HCT116 (cell line): ENCODE data around the gene RHCG. TPM values are rescaled to one million over a fixed set of nuclear protein-coding genes. Genes with fewer than 3 reads are reported as not detected.

Experiments used
- ATAC-seq: fragments of 200-7000 bp; cut with Tn5 transposase; 2 replicates; pipeline ENCODE4 v1.9.1; 2020; ENCODE audit warnings: mild to moderate bottlenecking, moderate library complexity
- BruUV-seq: library from RNA; stranded (reverse); fragments of 400-500 nt; replicated peaks from 2 replicates; lab custom pipeline; 2021; lab: Mats Ljungman, UMichigan
- CTCF ChIA-PET: fragments of 300-600 bp; sonication (Branson Sonifier 250); formaldehyde crosslinking; loops from one replicate; lab custom pipeline; 2021; ENCODE audit warnings: antibody characterized with exemption; lab: Charles Lee
- POLR2A ChIA-PET: fragments of 300-600, 350-600 bp; sonication (Branson Sonifier 250); formaldehyde crosslinking; loops from one replicate; lab custom pipeline; 2021; ENCODE audit warnings: antibody characterized with exemption; lab: Charles Lee
- RAD21 ChIA-PET, 2 experiments: fragments of 300-600 bp; sonication (Branson Sonifier 250); formaldehyde crosslinking; loops; one replicate each; lab custom pipeline; 2023; ENCODE audit warnings: low total read pairs in 2 of 2; ENCODE audit not compliant: uncharacterized antibody in 2 of 2, unreplicated experiment in 2 of 2, low non-redundant PET in 1 of 2; lab: Charles Lee
- DNase-seq: peaks from one replicate; pipeline ENCODE4 v3.0.0-alpha.2; 2010; ENCODE audit warnings: low read depth, low spot score
- H2AFZ ChIP-seq: fragments of 200-600 bp; shearing (Covaris generic), sonication (generic); 2 replicates; pipeline ENCODE4 v1.6.1; 2017; ENCODE audit warnings: low read depth, mixed run types, mixed read lengths, antibody characterized with exemption, low read length; ENCODE audit not compliant: poor library complexity, severe bottlenecking
- H3K27ac ChIP-seq: 2 replicates; pipeline ENCODE4 v1.5.1; 2012; ENCODE audit warnings: low read depth, low read length
- H3K27me3 ChIP-seq: fragments of 200-600 bp; sonication (generic); 2 replicates; pipeline ENCODE4 v1.6.1; 2016; ENCODE audit warnings: mixed run types, low read length, mixed read lengths; ENCODE audit not compliant: insufficient read depth
- H3K36me3 ChIP-seq, 2 experiments: fragments of 200-500 bp in 1 of 2; fragments of 200-600 bp in 1 of 2; sonication (Bioruptor generic) in 1 of 2; sonication (generic) in 1 of 2; 2 replicates each; pipeline versions ENCODE4 v1.5.1 to v1.6.1; 2014 to 2016; ENCODE audit warnings: low read length in 2 of 2, inconsistent platforms in 1 of 2, mixed read lengths in 1 of 2, mixed run types in 1 of 2; ENCODE audit not compliant: insufficient read depth in 2 of 2, control insufficient read depth in 1 of 2
- H3K4me1 ChIP-seq, 2 experiments: fragments of 200-600 bp in 1 of 2; sonication (generic) in 1 of 2; 2 replicates each; pipeline versions ENCODE4 v1.5.1 to v1.6.1; 2012 to 2017; ENCODE audit warnings: low read length in 2 of 2, inconsistent platforms in 1 of 2, mild to moderate bottlenecking in 1 of 2, mixed read lengths in 1 of 2, mixed run types in 1 of 2, moderate library complexity in 1 of 2; ENCODE audit not compliant: insufficient read depth in 2 of 2, control insufficient read depth in 1 of 2
- H3K4me2 ChIP-seq: fragments of 200-600 bp; sonication (generic); 2 replicates; pipeline ENCODE4 v1.6.1; 2017; ENCODE audit warnings: mixed run types, low read length, mixed read lengths
- H3K4me3 ChIP-seq, 2 experiments: fragments of 200-600 bp in 1 of 2; sonication (generic) in 1 of 2; replicated peaks in 1 of 2; 2 replicates each; pipeline ENCODE4 v1.5.1; 2011 to 2016; ENCODE audit warnings: low read length in 2 of 2, control low read depth in 1 of 2, low read depth in 1 of 2, mild to moderate bottlenecking in 1 of 2, mixed read lengths in 1 of 2, mixed run types in 1 of 2
- H3K79me2 ChIP-seq: fragments of 200-600 bp; sonication (generic); 2 replicates; pipeline ENCODE4 v1.6.1; 2017; ENCODE audit warnings: mild to moderate bottlenecking, mixed run types, low read length, moderate library complexity, mixed read lengths; ENCODE audit not compliant: insufficient read depth
- H3K9ac ChIP-seq: fragments of 200-600 bp; sonication (generic); 2 replicates; pipeline ENCODE4 v1.6.1; 2016; ENCODE audit warnings: low read length, mixed read lengths
- H3K9me2 ChIP-seq: fragments of 200-600 bp; sonication (generic), shearing (Covaris generic); 2 replicates; pipeline ENCODE4 v1.6.1; 2017; ENCODE audit warnings: mixed run types, mild to moderate bottlenecking, moderate library complexity; ENCODE audit not compliant: insufficient read depth
- H3K9me3 ChIP-seq, 2 experiments: fragments of 200-500 bp in 1 of 2; fragments of 200-600 bp in 1 of 2; sonication (Bioruptor generic) in 1 of 2; sonication (generic) in 1 of 2; 2 replicates each; pipeline ENCODE4 v1.6.1; 2014 to 2017; ENCODE audit warnings: low read length in 2 of 2, mixed read lengths in 2 of 2, inconsistent platforms in 1 of 2, low read depth in 1 of 2, mild to moderate bottlenecking in 1 of 2, mixed run types in 1 of 2, moderate library complexity in 1 of 2; ENCODE audit not compliant: control insufficient read depth in 1 of 2, insufficient read depth in 1 of 2
- H4K20me1 ChIP-seq: fragments of 200-600 bp; sonication (generic), shearing (Covaris generic); 2 replicates; pipeline ENCODE4 v1.6.1; 2017; ENCODE audit warnings: mixed run types, mild to moderate bottlenecking, moderate library complexity; ENCODE audit not compliant: insufficient read depth
- CTCF ChIP-seq, 3 experiments: fragments of 200-600 bp in 1 of 3; sonication (generic) in 1 of 3; IDR thresholded peaks in 2 of 3; conservative IDR thresholded peaks in 1 of 3; 2 replicates each; pipeline ENCODE4 v1.5.1; 2012 to 2017; ENCODE audit warnings: low read depth in 2 of 3, low read length in 2 of 3, antibody characterized with exemption in 1 of 3, borderline replicate concordance in 1 of 3, control low read depth in 1 of 3, mild to moderate bottlenecking in 1 of 3, mixed read lengths in 1 of 3, mixed run types in 1 of 3, moderate library complexity in 1 of 3; ENCODE audit not compliant: insufficient read depth in 1 of 3
- ELF1 ChIP-seq: IDR thresholded peaks from 2 replicates; pipeline ENCODE4 v1.6.1; 2012; ENCODE audit warnings: low read depth, borderline replicate concordance
- JUND ChIP-seq: IDR thresholded peaks from 2 replicates; pipeline ENCODE4 v1.6.1; 2012
- MAX ChIP-seq: IDR thresholded peaks from 2 replicates; pipeline ENCODE4 v1.6.1; 2012
- POLR2A ChIP-seq: IDR thresholded peaks from 2 replicates; pipeline ENCODE4 v1.7.0; 2011; ENCODE audit warnings: borderline replicate concordance; ENCODE audit not compliant: insufficient read depth, insufficient read length; ENCODE audit errors: extremely low read depth
- RAD21 ChIP-seq: IDR thresholded peaks from 2 replicates; pipeline ENCODE4 v1.6.1; 2012; ENCODE audit warnings: low read depth, mild to moderate bottlenecking
- ZFX ChIP-seq: fragments of 450-650 bp; IDR thresholded peaks from 2 replicates; pipeline ENCODE4 v1.6.1; 2017
- intact Hi-C: fragments of 100-400 bp; cut with micrococcal nuclease; formaldehyde crosslinking; loops from 2 replicates; pipeline ENCODE4 v1.10.0; 2022
- total RNA-seq: library from RNA; stranded (reverse); gene quantifications from one replicate; pipeline ENCODE4 v1.2.1, GENCODE V29; 2021; ENCODE audit not compliant: unreplicated experiment

RHCG gene
- total RNA-seq, 1 experiment from 2014 or later = not detected

GRCh38 chr15:89501646-89502045, 5.3 kb upstream of the RHCG start:
- intact Hi-C loops = no loop called here
- TF ChIP-seq MAX (no peak), ELF1 (no peak), POLR2A (no peak), JUND (no peak)
- TF ChIP-seq, all 23 proteins: peak for 0
- ChIA-PET CTCF (no interaction called here), POLR2A (no interaction called here), RAD21 (no interaction called here)
- Histone ChIP-seq H3K4me3 (no peak overlapping the region), H3K27me3 (no peaks in the 10 kb centered on the region), H3K9ac (no peak overlapping the region), H3K9me3 (no peaks in the 10 kb centered on the region), H4K20me1 (no peaks in the 10 kb centered on the region), H3K4me1 (peaks cover 4 to 20% of the 10 kb centered on the region in 2 experiments), H3K4me2 (no peak overlapping the region), H2AFZ (no peak overlapping the region), H3K36me3 (no peaks in the 10 kb centered on the region), H3K9me2 (no peaks in the 10 kb centered on the region), H3K79me2 (no peaks in the 10 kb centered on the region), H3K27ac (no peak overlapping the region)
- BruUV-seq = no TSS peak
- ATAC-seq (no peak), DNase-seq (no peak)

- CTCF ChIA-PET = interaction anchor here (1.5 kb wide), 1 partner anchor 54 kb away, joined by 3 read pairs; no protein-coding TSS in a partner anchor
- Histone ChIP-seq H2AFZ (no peak overlapping the region), H3K4me2 (no peak overlapping the region), H4K20me1 (no peaks in the 10 kb centered on the region), H3K36me3 (no peaks in the 10 kb centered on the region), H3K27me3 (no peaks in the 10 kb centered on the region), H3K9me3 (no peaks in the 10 kb centered on the region), H3K4me3 (no peak overlapping the region), H3K9ac (no peak overlapping the region)
- intact Hi-C loops = no loop called here
- ATAC-seq = peak; percentile 80
- RAD21 ChIA-PET = no interaction called here
- POLR2A ChIA-PET = no interaction called here
- TF ChIP-seq CTCF (IDR thresholded peaks at IDR 0.05 in 2 of 3, conservative IDR thresholded peaks at IDR 0.05 in 1 of 3; ENCODE audit: borderline replicate concordance in 1 of 3, insufficient read depth in 1 of 3, low read depth in 2 of 3, low read length in 2 of 3) = peak; percentile 28 to 68 (median 65); a peak in 4 of 6 replicates
- TF ChIP-seq ZFX = no peak
- TF ChIP-seq RAD21 = peak; percentile 42
- TF ChIP-seq, all 23 proteins: peak for 2
- no peak overlapping the region for H3K27ac ChIP-seq
- BruUV-seq = no TSS peak
- H3K9me2 ChIP-seq = no peaks in the 10 kb centered on the region
- peaks cover 4 to 20% of the 10 kb centered on the region in 2 experiments for H3K4me1 ChIP-seq
- no peaks in the 10 kb centered on the region for H3K79me2 ChIP-seq
- no peak for DNase-seq
Observed at GRCh38 chr15:89500397-89501270, 4.3 kb upstream of the RHCG start.
